ENCODE results near the gene UTP18. TPM values are rescaled to one million over a fixed set of nuclear protein-coding genes. Genes with fewer than 3 reads are reported as not detected.
"Not testable (repeated sequence)": the region's sequence is repeated elsewhere in the genome, so short reads cannot be mapped to it uniquely, and the experiment has no call there.

UTP18 gene
- 26.4 and 29.4 TPM in 2 replicates for total RNA-seq

DNA sequence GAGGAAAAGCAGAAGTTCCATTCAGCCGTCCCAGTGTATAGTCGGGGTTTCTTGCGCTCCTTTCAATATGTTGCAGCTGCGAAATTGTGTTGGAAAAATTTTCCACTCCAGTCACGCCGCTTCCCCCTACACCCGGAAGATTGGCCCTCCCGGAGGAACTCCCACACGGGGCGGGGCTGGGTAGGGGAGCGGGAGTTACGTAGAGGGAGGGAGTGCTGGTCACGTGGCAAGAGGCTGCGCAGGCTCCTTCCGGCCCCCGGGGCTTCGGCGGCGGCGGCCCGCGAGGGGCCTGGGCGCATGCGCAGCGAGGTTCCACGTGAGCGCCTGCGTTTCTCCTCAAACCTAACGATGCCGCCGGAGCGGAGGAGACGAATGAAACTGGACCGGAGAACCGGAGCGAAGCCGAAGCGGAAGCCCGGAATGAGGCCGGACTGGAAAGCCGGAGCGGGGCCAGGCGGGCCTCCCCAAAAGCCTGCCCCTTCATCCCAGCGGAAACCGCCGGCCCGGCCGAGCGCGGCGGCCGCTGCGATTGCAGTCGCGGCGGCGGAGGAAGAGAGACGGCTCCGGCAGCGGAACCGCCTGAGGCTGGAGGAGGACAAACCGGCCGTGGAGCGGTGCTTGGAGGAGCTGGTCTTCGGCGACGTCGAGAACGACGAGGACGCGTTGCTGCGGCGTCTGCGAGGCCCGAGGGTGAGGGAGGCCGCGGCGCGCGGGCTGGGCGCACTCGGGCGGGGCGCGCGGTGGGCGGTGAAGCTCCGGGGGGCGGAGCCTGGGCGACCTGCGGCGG lies at the start of gene UTP18:
TSS of gene UTP18 (plus strand) at position 310 of the 787 bp plus-strand sequence. CDS start at position 349, 39 bp downstream.
- DNase-seq (ENCODE audit: extremely low read depth, low read depth, low spot score) = peak; percentile 91

DNA sequence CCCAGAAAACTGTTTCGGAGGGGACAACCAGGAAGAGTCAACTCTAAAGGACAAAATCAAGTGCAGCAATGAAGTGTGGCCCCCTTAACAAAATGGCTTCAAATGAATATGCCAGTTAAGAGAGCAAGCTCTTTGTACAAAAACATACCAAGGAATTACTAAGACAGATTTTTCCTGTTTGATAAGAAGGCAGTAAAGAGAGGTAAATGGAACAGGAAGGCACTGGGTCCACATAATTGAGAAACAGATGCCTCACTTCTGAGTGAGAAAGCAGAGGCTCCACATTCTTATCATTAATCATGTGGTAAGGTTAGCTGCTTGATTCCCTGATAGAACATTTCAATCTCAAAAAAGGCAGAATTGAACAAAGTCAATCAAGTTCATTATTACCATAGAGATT lies 45.4 kb upstream of the UTP18 start:
- peak; percentile 44 for DNase-seq (ENCODE audit: extremely low read depth, low read depth, low spot score)

DNA sequence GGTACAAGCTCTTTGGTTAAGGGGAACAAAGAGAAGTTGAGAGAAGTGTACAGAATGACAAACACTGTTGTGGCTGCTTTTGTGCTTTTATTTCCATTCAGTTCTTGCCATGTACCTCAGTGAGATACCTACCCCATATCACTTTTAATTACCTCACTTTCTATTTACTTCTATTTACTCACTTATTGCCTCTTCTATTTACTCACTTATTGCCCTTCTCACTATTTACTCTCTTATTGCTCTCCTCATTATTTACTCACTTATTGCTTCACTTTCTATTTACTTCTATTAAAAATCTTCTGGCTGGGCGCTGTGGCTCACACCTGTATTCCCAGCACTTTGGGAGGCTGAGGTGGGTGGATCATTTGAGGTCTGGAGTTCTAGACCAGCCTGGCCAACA lies 42.4 kb upstream of the UTP18 start:
- no peak for DNase-seq (ENCODE audit: extremely low read depth, low read depth, low spot score)

DNA sequence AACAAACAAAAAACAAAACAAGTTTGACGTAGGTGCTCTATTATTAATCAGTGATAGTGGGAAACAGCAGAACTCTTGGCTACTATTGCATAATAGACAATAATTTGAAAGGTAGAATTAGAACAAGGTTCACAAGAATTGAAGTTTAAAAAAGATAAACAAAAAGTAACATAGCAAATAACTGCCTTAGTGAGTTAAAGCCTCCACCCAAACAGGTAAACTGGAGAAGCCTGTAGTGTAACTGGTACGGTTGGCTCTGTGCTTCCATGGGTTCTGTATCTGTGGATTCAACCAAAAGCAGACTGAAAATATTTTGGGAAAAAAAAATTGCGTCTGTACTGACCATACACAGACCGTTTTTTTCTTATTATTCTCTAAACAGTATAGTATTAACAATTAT lies 39.0 kb upstream of the UTP18 start:
- no peak for DNase-seq (ENCODE audit: extremely low read depth, low read depth, low spot score)

DNA sequence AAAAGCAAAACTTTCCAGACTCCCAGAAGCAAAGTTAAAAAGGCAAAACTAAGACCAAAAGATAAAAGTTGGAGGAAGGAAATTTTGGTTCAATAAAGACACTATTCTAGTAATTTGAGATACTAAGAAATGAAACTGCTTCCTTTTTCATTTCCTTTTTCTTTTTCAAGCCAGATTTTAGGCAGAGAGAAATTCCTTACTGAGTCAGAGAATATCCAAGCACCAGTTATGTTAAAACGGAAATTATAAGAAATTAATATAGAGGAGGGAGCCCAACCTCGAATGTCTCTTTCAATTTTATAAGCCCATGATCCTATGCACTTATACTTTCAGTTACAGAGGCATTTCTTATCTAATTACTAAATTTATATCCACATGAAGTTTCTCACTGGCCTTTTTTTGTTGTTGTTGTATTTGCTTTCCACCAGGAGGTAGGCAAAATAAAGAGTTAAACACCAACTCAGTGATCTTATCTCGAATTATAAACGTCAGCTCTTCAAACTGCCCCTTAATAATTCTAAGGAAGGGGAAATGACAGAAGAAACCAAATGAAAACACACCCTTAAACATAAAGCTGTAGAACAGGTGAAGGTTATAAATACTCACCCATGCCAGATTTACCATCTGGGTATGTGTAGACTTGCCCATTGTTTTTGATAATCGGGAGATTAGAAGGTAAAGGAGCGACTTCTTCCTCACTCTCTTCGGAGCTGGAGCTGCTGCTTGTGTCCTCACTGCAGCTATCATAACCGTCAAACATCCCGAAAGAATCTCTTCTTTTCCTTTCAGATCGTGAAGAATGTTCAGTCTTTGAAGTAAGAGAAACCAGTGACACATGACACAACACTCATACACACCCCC lies 35.7 kb upstream of the UTP18 start:
- DNase-seq (ENCODE audit: extremely low read depth, low read depth, low spot score) = no peak

DNA sequence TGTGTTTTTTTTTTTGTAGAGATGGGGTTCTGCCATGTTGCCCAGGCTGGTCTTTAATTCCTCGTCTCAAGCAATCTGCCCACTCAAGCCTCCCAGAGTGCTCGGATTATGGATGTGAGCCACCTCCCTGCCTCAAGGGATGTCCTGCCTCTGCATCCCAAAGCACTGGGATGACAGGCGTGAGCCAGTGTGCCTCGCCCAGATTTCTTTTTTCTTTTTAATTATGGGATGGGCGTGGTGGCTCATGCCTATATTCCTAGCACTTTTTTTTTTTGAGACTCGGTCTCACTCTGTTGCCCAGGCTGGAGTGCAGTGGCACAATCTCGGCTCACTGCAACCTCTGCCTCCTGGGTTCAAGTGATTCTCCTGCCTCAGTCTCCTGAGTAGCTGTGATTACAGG lies 34.8 kb upstream of the UTP18 start:
- DNase-seq (ENCODE audit: extremely low read depth, low read depth, low spot score) = not testable (repeated sequence)

DNA sequence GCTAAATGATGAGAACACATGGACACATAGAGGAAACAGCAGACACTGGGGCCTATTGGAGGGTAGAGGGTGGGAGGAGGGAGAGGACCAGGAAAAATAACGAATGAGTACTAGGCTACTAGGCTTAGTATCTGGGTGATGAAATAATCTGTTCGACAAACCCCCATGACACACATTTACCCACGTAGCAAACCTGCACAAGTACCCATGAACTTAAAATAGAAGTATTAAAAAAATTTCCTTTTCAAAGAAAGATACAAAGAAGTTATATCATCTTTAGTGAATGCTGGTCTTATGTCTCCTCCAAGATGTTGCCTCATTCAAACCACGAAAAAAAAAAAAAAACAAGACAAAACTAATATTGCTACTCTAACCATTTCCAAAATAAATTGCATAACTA lies 32.2 kb upstream of the UTP18 start:
- no peak for DNase-seq (ENCODE audit: extremely low read depth, low read depth, low spot score)

DNA sequence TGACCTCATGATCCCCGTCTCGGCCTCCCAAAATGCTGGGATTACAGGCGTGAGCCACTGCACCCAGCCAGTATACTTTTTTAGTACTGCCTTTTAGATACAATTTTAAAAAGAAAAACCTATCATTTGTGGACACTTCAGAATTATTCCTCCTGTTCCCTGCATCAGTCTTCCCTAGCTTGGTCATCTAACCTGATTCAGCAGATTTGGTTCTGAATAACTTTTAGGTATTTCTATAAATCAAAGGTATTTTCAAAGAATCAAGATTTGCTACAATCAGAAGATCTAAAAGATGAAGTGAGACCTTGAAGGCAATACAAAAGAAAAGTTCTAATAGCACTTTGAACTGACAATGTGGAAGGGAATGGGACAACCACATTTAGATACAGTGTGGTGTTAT lies 30.5 kb upstream of the UTP18 start:
- DNase-seq (ENCODE audit: extremely low read depth, low read depth, low spot score) = no peak

DNA sequence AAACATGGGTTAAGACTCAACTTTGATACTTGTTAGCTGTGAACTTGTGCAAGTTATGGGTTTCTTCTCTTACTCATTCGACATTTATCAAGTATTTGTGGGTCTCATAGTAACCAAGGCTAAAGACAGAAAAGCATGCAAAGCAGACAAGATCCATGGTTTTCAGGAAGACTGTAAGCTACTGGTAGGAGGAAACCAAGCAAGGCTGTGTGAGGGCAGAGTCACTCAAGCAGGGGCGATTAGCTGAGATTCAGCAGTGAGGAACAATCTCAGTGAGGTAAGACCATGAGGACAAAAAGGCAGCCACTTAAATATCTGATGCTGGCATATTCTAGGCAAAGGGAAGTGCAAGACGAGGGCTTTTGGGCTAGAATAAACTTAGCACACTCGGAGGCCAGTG lies 30.0 kb upstream of the UTP18 start:
- no peak for DNase-seq (ENCODE audit: extremely low read depth, low read depth, low spot score)

DNA sequence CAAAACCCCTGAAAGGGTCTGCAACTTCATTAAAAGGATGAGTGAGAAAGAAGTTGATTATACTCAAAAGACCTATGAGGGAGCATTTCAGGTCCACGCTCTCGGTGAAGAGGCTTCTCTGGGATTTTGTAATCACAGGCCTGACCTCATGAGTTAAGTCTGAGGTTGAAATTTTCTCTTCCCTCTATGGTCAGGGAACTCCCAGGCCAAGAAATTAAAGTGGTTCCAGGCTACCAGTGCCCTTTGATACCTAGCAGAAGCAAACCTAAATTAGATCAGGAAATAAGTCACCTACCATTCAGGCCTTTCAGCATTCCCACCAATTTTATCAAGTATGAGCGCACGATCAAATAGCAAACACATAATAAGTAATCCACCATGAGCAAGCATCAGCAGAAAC lies 28.3 kb upstream of the UTP18 start:
- DNase-seq (ENCODE audit: extremely low read depth, low read depth, low spot score) = no peak

DNA sequence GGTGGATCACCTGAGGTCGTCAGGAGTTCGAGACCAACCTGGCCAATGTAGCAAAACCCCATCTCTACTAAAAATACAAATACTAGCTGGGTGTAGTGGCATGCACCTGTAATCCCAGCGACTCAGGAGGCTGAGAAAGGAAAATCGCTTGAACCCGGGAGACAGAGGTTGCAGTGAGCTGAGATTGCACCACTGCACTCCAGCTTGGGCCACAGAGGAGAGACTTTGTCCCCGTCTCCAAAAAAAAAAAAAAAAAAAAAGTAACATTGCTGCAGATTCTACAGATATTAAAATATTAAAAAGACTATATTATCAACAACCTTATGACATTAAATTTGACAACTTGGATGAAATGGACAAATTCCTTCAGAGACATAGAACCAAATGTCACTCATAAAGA lies 26.2 kb upstream of the UTP18 start:
- DNase-seq (ENCODE audit: extremely low read depth, low read depth, low spot score) = no peak

DNA sequence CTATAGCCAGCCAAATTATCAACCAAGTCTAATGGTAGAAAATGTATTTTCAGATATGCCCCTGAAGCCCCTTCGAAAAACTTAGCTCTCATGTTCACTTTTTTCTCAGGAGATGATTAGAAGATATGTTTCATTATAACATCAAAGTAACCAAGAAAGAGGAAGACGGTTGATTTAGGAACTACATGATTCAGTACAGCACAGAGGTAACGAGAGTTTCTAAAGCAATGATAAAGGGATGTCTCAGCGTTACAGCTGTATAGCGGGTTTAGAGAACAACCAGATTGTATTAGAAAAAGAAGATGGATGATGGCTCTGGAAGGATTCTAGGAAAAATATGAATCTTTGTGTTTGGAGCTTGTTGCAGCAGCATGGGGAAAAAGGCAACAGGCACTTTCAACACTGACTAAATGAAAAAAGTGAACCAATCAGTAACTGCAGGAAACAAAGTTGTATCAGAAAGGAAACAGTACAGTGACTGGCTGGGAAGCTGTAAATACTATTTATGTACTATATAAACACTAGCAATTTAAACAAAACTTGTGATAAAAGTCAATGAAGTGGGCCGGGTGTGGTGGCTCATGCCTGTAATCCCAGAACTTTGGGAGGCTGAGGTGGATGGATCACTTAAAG lies 22.0 kb upstream of the UTP18 start:
- DNase-seq (ENCODE audit: extremely low read depth, low read depth, low spot score) = no peak

DNA sequence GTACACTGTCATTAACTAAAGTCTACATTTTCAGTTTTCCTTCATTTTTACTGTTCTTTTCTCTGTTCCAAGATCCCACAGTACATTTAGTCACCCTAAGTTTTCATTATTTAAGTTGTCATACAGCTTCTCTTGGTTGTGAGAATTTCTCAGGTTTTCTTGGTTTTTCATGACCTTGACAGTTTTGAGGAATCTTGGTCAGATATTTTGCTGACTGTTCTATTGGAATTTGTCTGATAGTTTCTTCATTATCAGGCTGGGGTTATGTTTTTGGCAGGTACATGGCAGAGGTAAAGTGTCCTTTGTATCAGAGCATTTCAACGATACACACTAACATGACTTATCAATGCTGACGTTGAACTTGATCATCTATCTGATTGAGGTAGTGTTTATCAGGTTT lies 20.1 kb upstream of the UTP18 start:
- no peak for DNase-seq (ENCODE audit: extremely low read depth, low read depth, low spot score)

DNA sequence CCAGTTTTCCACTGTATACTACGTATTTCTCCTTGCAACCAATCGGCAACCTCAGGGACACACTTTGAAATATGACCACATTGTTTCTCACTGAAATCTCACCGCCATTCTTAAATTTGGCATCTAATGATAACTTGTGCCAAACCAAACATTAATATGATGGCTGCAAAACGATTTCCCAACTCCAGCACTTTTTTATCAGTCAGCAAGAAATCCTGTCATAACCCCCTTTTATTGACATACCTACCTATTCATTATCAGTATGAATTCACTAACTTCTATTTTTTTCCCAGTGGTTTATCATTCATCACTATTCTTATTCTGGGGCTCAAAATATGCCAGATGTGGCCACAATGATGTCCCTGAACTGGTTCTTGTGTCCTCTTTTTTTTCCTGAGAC lies 16.3 kb upstream of the UTP18 start:
- DNase-seq (ENCODE audit: extremely low read depth, low read depth, low spot score) = no peak

DNA sequence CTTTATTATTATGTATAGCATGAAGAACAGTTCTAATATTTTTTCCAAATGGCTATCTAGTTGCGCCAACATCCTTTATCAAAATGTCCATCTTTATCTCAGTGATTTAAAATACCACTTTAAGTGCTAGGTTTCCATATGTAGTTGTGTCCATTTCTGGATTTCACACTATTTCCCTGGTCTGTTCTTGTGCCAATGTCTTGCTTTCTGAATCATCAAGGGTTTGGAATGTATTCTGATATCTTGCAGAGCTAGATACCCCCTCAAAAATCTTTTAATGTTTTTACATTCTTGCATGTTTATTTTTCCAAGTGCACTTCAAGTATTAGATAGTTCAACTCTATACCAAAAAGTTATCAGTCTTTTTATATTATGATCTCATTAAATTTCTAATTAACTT lies 14.8 kb upstream of the UTP18 start:
- no peak for DNase-seq (ENCODE audit: extremely low read depth, low read depth, low spot score)

DNA sequence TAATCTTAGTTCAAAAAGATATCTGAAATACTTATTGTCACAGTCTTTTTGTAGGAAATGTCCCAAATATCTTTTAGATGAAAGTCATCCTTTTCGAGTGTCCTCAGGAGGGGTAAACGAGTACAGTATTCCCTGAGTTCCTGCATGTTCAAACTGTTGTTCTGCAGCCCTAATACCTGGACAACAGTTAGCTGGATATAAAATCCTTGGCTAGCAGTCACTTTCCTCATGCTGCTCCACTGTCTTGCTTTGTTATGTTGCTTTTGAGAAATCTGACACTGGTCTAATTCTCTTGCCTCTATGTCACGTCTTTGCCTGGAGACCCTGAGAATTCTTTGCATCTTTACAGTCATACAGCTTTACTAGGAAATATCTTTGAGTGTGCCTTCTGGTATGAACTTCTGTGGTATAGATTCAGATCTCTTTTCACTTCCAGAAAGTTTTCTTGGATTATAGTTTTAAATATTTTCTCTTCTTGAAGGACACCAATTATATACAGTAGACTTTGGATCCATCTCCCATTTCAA lies 10.0 kb upstream of the UTP18 start:
- DNase-seq (ENCODE audit: extremely low read depth, low read depth, low spot score) = no peak

DNA sequence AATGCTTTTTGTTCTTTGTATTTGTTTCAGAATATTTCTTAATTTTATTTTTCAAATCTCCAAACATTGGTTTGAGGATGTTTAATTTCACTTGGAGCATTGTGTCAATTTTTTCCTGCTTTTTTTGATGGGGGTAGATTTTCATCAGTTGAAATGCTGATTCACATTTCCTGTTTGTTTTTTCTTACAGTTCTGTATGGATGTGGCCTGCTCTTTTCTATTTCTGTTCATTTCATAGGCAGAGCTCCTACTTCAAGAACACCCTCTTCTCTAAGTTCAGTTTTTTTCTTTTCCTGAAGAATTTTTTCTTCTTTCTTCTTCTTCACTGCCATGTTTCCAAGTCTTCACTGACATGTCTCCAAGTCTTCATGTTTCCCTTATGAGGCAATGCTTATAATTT lies 9.3 kb upstream of the UTP18 start:
- DNase-seq (ENCODE audit: extremely low read depth, low read depth, low spot score) = no peak

DNA sequence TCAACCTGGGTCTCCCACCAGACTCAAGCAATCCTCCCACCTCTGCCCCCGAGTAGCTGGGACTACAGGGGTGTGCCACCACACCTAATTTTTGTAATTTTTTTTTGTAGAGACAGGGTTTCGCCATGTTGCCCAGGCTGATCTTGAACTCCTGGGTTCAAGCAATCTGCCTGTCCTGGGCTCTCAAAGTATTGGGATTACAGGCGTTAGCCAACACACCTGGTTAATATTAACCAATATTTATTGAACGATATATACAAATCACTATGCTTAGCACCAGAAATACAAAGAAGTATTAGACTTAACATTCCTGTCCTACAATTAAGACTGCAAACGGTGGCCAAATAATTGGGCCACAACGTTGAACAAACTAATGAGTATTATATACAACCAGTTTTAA lies 4.7 kb upstream of the UTP18 start:
- DNase-seq (ENCODE audit: extremely low read depth, low read depth, low spot score) = no peak

DNA sequence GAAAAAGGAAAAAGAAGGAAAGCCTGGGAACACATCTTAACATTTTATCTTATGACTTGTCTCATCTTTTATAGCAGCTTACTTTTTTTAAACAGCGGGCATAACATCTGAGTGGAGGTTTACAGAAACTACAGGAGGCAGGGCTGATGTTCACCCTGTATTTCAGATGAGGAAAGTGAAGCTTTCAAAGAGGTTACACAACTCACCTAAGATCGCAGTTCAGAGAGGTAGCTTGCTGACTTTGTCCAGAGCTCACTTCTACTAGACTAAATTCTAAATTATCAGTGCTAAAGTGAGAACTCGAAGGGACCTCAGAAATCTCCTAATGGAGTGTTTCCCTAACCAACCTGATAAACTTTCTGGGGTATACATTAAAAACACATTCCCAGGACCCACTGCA lies 4.2 kb upstream of the UTP18 start:
- DNase-seq (ENCODE audit: extremely low read depth, low read depth, low spot score) = no peak

DNA sequence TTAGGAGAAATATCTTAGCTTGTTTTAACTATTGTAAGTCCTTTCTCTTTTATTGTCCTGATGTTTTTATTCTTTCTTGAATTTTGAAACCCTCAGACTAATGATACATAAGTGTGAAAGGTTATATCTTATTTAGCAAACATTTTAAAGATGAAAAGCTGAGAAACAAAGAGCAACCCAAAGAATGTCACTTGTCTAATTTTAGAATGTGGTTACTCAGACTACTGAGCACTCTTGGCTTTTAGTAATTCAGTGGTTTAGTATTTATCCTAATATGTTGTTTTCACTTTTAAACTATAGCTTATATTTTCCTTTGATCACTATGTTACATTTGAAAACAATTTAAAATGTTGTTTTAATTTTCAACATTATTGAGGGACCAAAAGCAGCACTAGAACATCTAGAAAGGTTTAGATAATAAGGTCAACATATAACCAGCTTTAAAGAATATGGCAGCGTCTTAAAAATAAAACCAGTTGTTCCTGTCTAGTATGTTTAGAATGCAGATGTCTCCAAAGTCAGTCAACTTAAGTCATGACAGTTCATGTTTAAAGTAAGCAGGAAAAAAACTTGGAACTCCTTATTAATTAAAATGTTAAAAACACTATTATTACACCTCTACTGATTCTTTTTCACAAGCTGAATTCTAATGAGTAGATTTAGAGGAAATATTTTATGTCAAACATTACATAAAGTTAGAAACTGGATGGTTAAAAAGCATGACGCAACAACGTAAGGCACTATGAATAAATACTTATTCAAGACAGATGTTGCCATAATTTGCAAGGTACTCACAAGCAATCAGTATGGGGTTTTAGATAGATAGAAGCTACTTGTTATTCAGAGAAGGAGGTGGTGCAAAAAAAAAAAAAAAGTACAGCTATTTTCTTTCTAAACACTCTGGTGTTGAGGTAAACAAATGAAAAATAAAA lies 2.9 kb upstream of the UTP18 start:
- no peak for DNase-seq (ENCODE audit: extremely low read depth, low read depth, low spot score)

Data from glomerular endothelial cell (primary cell).